A204.1 (cell line): ENCODE results near the gene EPYC.

Source experiments
- FAIRE-seq: peaks from 2 replicates; lab custom pipeline; 2012; peaks lifted over from hg19 to GRCh38; lab: Jason Lieb, UNC

The EPYC gene, protein sequence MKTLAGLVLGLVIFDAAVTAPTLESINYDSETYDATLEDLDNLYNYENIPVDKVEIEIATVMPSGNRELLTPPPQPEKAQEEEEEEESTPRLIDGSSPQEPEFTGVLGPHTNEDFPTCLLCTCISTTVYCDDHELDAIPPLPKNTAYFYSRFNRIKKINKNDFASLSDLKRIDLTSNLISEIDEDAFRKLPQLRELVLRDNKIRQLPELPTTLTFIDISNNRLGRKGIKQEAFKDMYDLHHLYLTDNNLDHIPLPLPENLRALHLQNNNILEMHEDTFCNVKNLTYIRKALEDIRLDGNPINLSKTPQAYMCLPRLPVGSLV

DNA sequence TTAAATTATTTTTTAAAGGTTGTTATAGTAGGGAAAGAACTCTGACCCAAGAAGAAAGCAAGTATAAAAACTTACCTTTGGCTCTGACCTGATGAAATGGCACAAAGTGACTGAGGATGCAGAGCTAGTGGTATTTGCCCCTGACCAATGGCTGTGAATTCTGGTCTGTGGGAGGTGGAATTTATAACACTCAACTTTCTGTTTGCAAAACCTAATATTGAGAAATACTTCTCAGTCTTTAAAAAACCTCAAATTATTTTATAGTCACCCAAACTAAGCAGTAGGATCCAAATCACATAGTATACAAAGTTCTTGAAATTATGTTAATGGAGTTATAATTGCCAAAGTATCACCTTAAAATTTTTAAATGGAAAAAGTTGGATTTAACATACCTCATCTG is at the start of gene EPYC:
TSS of gene EPYC (minus strand) at position 101 of the 400 bp plus-strand sequence. CDS start 2,407 bp downstream, outside the sequence.
- no peak for FAIRE-seq

DNA sequence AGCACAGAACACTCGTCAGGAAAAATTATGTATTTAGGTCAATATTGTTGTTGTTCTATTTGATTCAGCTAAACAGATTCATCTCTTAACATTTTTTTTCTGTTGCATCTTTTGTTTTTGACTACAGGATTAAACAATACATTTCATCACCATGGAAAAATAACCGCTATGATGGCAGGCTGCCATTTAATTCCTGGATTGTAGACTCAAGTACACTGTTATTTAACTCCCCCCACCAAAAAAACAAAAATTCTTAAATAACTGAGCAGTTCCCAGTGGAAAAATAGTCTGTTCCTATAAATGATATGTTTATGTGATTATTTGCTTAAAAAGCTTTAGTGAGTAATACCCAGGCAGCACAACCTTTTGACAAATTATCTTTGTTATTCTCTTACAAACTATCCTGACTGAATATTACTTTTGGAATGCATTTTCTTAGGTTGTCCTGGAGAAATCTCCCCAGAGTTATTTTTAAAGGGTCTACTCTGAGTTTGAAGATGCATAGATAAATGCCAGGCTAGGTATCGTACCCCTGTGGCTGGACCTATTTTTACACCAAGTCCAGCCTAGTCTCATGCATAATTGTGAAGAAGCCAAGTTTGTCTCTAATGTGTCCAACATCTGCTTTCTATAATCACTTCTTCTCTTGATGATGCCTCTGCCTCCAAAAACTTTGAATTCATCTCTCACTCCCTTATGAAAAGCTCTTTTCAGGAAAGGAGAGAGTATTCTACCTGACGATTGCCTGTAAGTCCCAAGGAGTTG is 49.4 kb upstream of the EPYC start:
- no peak for FAIRE-seq

DNA sequence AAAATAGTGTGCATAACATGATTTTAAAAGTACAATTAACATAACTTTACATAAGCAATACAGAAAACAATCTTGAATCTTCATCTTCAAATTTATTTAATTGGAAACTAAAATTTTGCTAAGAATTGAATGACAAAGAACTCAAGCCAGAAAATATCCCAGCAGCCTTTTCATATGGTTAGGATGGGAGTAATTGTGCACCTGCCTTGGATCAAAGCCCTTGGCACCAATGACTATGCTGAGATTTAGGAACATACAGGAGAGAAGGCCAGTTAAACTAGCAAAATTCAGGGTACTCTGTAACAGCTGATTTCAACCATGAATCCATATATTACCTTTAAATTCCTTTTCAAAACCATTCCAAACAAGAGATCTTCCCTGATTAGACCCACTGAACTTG is 47.3 kb upstream of the EPYC start:
- no peak for FAIRE-seq

DNA sequence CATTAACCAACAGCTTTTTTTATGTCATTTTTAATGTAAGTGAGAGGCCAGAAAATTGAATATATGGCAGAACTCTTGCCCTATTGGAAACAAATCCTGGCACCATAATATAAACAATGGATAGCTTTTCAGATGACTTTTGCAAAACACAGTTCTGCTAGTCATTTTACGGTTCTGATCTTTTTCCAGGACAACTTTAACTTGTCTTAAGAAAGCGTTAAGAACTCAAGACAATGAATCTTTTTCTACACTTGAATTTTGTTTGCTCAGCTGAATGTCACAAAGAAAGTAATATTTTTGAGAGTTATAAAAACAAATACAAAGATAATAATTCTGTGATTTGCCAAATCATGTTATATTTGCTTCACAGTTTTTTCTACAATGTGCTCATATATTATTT is 39.8 kb upstream of the EPYC start:
- FAIRE-seq, result no peak

DNA sequence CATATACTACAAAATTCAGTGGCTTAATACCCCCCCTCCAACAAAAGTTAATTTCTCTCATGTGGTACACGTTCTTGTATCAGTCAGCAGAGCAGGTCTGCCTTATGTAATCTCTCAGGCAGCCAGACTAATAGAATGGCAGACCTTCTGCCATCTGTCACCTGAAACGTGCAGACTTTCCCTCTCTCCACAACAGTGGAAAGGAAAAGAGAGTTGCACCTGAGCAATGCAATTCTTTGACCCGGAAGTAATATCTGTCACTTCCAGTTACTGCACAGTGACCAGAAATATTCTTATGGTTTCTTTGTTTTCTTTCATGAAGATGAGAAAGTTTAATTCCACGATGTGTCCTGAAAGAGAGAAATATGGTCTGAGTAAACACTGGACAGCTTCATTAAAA is 38.6 kb upstream of the EPYC start:
- FAIRE-seq, result no peak

DNA sequence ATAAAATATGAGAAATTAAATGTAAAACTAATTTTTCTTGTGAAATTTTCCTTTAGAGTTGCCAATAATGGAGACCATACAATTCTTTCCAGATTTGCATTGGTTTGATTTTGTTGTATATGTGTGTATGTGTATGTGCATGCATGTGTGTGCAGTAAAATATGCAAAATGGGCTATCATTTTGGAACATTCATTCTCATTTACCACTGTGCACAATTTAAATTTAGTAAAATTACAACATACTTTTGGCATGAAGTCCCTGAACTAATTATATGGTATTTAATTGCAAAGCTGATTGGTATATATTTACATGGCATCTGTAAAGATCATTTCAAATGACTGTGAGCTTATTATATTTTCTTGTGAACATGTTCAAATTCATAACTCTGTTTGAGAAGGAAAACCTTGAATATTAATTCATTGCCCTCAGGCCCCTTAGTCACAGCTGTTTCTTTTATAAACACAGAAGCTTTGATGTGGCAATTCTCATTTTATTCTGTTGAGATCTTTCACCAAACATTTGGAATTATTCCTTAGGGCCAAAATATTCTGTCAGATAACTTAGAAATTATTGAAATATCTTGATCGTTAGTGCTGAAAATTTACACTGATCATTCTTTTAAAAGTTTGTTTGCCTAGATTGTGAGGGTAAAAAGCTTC is 35.5 kb upstream of the EPYC start:
- no peak for FAIRE-seq

DNA sequence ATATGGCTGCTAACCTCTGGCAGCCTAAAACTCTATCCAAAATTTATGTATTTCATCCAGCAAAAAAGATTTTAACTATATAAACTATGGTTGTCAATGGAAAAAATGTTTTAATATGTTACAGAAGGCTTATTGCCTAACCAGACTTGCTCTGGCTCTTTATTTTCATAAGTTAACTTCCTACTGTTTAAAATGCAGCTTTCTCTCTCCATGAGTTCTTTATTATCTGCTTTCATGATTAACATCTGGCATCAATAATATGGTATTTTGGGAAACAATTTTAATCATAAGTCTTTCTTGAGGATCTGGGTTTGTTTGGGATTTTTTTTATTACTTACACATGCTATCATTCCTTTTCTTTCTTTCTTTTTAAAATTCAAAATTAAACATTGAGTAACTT is 32.5 kb upstream of the EPYC start:
- FAIRE-seq, result no peak

DNA sequence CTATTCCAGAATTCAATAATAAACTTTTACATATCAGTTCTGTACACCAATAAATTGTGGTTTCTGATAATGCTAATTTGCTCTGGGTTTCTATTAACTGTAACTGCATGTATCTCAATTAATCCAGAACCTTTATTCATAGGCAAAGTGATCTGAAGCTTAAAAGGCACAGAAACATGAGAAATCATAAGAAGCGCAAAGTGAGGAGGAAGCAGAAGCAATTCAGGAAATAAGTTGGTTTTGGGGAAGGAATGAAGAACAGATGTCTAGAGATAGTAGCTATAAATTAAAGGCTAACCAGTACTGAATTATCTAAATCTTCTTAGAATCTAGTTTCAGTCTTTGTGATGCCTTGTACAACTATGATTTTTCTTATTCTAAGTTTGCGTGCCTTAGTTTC is 28.5 kb upstream of the EPYC start:
- no peak for FAIRE-seq

DNA sequence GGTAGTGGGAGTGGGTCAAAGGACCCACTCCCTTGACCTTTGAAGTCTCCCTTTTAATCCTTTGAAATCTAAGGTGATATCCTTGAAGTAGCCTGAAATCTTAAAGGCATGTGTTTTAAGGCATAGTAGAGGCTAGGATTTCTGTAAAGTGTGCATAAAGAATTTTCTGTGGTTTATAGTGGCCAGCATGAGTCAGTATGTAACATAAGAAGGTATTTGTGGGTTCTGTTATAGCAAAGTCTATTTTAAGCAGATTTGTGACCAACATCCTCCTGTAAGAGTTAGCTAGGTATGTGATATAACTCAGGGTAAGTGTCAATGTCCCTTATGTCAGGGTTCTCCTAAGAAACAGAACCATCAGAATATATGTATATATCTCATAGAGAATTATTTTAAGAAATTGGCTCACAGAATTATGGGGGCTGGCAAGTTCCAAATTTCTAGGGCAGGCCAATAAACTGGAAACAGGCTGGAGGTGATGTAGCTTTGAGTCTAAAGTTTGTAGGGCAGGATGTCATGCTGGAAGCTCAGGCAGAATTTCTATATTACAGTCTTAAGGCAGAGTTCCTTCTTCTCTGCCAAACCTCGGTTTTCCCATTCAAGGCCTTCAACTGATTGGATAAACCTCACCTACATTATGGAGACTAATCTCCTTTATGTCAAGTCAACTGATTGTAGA is 18.7 kb upstream of the EPYC start:
- no peak for FAIRE-seq

DNA sequence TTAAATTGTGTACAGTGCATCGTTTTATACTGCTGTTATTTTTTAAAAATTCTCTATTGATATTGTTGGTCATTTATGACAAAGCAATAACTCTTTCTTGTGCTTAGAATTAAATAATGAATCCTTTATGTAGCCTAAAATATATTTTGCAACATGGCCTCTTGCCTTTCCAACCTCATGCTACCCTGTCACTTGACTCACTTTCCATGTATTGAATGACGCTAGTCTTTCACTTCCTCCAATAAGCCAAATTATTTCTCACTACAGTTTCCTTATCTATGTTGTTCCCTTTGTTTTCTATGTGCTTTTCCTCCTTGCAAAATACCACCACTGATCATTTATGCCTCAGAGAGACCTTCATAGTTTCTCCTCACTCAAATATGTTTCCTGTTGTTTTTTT is 16.3 kb upstream of the EPYC start:
- no peak for FAIRE-seq

DNA sequence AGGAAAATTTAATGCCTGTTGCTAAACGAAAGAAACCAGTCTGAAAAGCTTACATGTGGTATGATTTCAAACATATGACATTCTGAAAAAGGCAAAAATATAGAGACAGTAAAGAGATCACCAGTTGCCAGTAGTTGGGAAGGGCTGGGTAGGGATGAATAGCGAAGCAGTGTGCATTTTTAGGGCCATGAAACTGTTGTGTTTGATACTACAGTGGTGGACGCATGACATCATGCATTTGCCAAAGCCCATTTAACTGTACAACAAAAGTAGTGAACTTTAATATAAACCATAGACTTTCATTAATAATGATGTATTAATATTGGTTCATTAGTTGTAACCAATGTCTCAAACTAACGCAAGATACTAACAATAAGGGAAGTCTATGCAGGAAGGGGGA is 14.7 kb upstream of the EPYC start:
- no peak for FAIRE-seq

DNA sequence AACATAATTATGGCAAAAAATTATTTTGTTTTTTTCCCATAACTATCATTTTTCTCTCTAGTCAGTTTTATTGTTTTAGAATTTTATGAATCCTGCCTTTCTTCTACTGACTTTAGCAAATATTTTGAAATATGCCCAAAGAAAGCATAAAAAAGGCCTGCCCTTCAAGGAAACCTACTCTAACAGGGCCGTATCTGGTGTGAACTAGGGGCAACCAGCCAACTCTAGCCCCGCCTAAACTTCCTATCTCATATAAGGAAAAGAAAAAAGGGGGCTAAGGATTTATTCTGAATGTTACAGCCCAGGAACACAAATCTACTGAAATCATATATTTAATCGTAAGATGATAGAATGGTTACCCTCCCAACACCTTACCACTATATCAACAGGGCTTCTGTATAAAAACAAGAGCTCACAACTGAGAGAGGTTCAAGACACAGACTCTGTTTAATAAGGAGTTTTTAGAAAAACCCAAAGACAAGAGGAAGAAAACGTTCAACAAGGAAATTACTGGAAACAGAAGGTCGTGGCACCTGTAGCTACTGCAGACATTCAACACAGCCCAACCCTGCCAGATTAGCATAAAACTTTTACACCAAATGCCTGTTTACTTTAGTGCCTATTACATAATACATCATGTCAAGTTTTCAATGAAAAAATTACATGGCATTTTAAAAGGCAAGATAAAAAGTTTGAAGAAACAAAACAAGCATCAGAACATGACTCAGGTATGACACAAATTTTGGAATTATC is 12.9 kb upstream of the EPYC start:
- FAIRE-seq, result no peak

DNA sequence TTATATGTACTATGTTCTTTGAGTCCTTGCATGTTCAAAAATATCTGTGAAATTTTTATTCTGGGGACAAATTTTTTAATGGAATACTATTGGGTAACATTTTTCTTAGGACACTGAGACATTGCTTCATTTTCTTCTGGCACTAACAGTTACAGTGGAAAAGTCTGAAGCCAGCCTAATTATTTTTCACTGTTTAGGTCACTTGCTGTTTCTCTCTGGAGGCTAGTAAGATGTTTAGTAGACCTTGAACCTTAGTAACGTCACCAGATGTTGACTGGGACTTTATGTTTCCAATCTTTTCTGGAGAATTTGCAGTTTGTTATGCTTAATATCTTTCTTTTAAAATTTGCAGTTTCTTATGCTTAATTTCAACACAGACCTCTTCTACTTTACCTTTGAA is 12.3 kb upstream of the EPYC start:
- no peak for FAIRE-seq

DNA sequence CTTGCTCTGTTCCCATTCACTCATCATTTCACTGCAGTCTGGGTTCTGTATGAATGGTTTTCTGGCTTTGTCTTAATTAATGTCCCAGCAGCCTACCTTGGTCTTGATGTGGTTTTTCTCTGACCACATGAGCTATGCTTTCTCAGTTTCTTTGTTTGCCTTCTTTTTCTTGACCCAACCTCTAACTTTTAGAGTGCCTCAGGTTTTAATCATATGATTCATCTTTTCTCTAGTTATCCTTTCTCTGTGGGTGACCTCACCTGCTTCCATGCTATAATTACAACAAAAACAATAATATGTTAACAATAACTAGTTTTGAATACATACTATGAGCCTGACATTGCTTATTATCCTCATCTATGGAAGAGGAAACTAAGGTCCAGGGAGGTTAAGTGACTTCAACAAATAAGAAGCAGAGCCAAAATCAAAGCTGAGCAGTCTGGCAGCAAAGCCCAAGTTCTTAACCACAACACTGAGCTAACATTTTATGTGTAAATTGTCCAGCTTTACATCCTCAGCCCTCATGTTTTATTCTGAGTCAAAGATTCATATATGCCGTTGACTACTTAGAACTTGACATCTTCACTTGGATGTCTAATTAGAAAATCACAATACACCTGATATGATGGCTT is 4.7 kb upstream of the EPYC start:
- FAIRE-seq, result no peak

DNA sequence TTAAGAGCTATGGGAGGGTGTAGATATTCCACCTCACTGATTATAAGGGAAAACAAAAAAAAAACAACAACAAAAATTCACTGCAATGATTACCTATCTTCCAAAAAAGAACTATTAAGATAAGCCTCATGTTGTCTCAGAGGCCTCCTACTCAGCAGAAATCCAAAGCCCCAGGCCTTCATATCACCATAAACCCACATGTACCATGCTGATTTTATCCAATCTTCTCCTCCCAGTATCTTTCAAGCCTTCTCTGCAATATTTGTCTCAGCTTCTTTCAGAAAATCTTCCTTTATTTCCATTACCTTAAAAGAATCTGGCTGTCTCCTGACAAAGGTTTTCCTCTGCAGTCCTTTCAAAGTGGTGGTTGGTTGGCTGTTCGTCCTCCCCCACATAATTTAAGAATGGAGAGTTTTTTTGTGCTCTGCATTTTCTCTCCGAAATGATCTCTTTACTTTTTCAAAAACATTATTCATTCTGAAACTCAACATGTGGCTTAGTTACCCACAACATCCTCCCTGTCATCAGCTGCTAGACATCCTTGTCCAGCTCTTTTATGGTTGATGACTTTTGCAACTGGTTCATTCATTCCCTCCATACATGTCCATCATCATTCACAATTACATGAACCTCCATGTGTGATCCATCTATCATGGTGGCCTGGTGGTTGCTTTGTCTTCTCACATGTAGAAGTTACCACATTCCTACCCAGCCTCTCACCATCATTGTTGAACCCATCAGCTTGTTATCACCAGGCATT is 2.9 kb upstream of the EPYC start:
- FAIRE-seq, result no peak

DNA sequence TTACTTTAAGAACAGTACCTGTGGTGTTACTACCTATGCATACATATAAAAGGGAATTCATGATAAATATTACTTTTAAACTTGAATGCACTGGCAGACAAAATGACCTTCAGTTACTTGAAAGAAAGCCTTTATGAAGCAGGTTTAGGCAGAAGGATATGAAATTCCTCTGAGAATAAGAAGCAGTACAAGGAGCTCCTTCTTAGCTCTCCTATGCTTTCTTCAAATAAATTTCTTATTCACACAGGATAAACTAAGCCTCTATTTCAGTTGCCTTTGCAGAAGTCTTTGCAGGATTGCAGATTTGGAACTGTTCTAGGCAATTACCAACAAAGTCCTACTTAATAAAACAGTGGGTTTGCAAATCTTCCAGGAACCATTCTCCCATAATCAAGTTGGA is 1.0 kb downstream of the EPYC start:
- no peak for FAIRE-seq

DNA sequence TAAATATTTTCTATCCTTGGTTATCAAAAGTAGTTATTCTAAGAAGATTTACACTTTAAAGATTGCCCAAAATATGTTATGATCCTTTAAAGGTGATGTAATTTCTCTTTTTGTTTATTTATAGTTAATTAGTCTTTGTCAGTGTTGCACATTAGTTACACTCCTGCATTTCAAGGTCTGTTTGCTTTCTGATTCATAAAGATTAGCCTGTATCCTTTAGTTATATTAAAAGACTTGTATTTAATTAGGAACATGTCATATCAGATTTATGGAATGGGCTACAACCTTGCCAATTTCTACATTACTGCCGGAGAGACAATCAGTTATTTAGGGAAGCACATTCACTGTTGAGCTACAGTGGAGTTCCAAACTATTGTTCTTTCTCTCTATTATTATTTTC is 3.5 kb downstream of the EPYC start:
- no peak for FAIRE-seq

DNA sequence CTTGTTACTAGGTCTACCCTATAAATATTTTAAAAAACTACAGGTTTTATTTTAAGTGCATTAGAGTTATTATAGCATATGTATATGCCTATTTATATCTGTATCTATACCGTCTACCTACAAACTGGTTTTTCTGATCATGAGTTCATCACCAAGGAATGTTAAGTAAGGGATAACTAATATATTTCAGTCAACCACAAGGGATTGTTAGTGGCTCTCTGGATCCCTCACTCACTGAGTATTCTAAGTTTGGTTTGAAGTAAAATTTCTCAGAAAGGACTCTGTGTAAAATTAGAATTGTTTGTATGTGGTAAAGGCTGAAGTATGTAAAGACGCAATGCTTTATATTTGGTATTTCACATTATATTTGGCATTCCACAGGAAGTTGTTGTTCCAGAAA is 4.8 kb downstream of the EPYC start:
- FAIRE-seq, result no peak

DNA sequence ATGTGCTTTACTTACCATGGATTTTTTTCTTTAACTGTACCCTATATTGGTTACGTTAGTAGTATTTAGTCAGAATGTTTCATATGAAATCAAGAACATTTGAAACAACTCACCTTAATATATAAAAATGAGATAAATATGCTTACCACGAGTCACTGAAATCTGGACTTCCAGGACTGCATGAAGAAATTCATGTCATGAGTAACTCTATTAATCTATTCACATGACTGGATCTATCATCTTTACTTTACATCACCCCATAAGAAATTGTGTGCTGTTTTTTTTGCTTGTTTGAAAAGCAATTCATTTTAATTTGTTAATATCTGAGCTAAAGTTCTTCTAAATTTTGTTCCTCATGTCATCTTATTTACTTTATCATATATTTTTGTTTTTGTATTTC is 5.2 kb downstream of the EPYC start:
- FAIRE-seq, result no peak

DNA sequence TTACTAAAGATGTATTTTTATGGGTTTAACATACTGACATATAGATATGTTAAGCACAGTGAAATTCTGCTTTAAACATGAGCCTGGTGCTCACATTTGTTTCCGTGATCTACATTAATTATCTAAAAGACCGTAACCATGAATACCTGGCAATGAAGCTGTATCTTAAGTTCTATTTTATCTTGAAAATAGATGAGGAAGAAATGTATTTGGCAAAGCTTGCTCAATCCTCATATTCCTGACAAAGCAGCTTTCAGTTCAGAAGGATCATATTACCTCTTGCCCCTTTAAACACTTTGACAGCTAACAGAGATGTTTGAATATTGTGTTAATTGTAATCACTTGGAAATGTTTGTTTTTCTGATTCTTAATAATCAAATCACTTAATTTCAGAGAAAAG is 9.8 kb downstream of the EPYC start:
- FAIRE-seq, result no peak

DNA sequence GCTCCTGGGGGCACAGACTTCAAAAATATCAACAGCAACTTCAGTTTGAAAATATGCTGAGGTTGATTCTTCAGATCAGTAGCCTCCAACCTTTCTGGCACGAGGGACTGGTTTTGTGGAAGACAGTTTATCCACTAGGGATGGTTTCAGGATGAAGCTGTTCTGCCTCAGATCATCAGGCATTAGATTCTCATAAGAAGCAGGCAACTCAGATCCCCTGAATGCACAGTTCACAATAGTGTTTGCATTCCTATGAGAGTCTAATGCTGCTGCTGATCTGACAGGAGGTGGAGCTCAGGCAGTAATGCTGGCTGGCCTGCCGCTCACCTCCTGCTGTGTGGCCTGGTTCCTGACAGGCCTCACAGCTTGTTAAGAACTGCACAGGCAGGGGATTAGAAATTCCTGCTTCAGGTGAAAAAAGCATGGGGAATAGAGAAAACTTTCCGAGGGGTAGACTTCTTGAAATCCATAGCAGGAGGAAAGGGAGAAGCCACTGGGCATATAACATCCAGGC is 12.8 kb downstream of the EPYC start:
- FAIRE-seq, result no peak
